Astrocyte (in vitro differentiated cells and primary cell): ENCODE measurements around the gene MRPS6. TPM values are rescaled to one million over a fixed set of nuclear protein-coding genes. Genes with fewer than 3 reads are reported as not detected.

Experiments used
- DNase-seq: peaks from one replicate; pipeline ENCODE4 v3.0.0-alpha.2; 2010; ENCODE audit warnings: low read depth
- FAIRE-seq: peaks from 2 replicates; lab custom pipeline; 2011; peaks lifted over from hg19 to GRCh38; lab: Jason Lieb, UNC
- H2AFZ ChIP-seq: 2 replicates; pipeline ENCODE4 v1.6.0; 2012; ENCODE audit warnings: low read depth, low read length, inconsistent platforms
- H3K27ac ChIP-seq: 2 replicates; pipeline ENCODE4 v1.5.1; 2011; ENCODE audit warnings: low read depth, low read length, inconsistent platforms
- H3K27me3 ChIP-seq: 2 replicates; pipeline ENCODE4 v1.6.0; 2011; ENCODE audit warnings: low read length, inconsistent platforms; ENCODE audit not compliant: insufficient read depth
- H3K36me3 ChIP-seq: 2 replicates; pipeline ENCODE4 v1.5.1; 2011; ENCODE audit warnings: low read length, inconsistent platforms; ENCODE audit not compliant: insufficient read depth
- H3K4me1 ChIP-seq: 2 replicates; pipeline ENCODE4 v1.5.1; 2011; ENCODE audit warnings: low read length, inconsistent platforms; ENCODE audit not compliant: insufficient read depth
- H3K4me2 ChIP-seq: 2 replicates; pipeline ENCODE4 v1.6.0; 2012; ENCODE audit warnings: low read length, inconsistent platforms
- H3K4me3 ChIP-seq: 2 replicates; pipeline ENCODE4 v1.5.1; 2011; ENCODE audit warnings: low read depth, mild to moderate bottlenecking, low read length, inconsistent platforms; ENCODE audit not compliant: insufficient read depth
- H3K79me2 ChIP-seq: 2 replicates; pipeline ENCODE4 v1.6.0; 2012; ENCODE audit warnings: mild to moderate bottlenecking, low read length, inconsistent platforms; ENCODE audit not compliant: insufficient read depth
- H3K9ac ChIP-seq: 2 replicates; pipeline ENCODE4 v1.6.0; 2012; ENCODE audit warnings: mild to moderate bottlenecking, low read length, inconsistent platforms
- H3K9me3 ChIP-seq: 2 replicates; pipeline ENCODE4 v1.5.1; 2012; ENCODE audit warnings: low read depth, mild to moderate bottlenecking, low read length, inconsistent platforms; ENCODE audit not compliant: insufficient read depth
- H4K20me1 ChIP-seq: 2 replicates; pipeline ENCODE4 v1.6.0; 2012; ENCODE audit warnings: low read length, inconsistent platforms; ENCODE audit not compliant: insufficient read depth
- H3K27ac Mint-ChIP-seq: one replicate; pipeline ENCODE4 v1.8.0; 2021; ENCODE audit warnings: mild to moderate bottlenecking, mixed read lengths; ENCODE audit not compliant: unreplicated experiment
- H3K27me3 Mint-ChIP-seq: one replicate; pipeline ENCODE4 v1.8.0; 2021; ENCODE audit warnings: low read depth, mixed read lengths; ENCODE audit not compliant: unreplicated experiment
- H3K36me3 Mint-ChIP-seq: one replicate; pipeline ENCODE4 v1.8.0; 2021; ENCODE audit warnings: low read depth, mixed read lengths; ENCODE audit not compliant: unreplicated experiment
- H3K4me1 Mint-ChIP-seq: one replicate; pipeline ENCODE4 v1.8.0; 2021; ENCODE audit warnings: low read depth, mixed read lengths; ENCODE audit not compliant: unreplicated experiment
- H3K4me3 Mint-ChIP-seq: one replicate; pipeline ENCODE4 v1.8.0; 2021; ENCODE audit warnings: mild to moderate bottlenecking, moderate library complexity, mixed read lengths; ENCODE audit not compliant: unreplicated experiment
- H3K9me3 Mint-ChIP-seq: one replicate; pipeline ENCODE4 v1.8.0; 2021; ENCODE audit warnings: mild to moderate bottlenecking, mixed read lengths; ENCODE audit not compliant: unreplicated experiment
- CTCF ChIP-seq: IDR thresholded peaks from 2 replicates; pipeline ENCODE4 v1.5.1; 2011; ENCODE audit warnings: low read depth, mild to moderate bottlenecking, inconsistent platforms, low read length, moderate library complexity; ENCODE audit not compliant: insufficient read depth
- EZH2 ChIP-seq: IDR thresholded peaks from 2 replicates; pipeline ENCODE4 v1.6.1; 2012; ENCODE audit warnings: mild to moderate bottlenecking, low read length, inconsistent platforms; ENCODE audit not compliant: insufficient read depth
- total RNA-seq: library from RNA; stranded (reverse); gene quantifications from 2 replicates; pipeline ENCODE4 v1.2.1, GENCODE V29; 2021

MRPS6 gene
- total RNA-seq, 1 donor from 2014 or later, result 67.5 TPM

GRCh38 chr21:34148419-34148804 is 75.0 kb downstream of the MRPS6 start:
- Histone ChIP-seq H3K27ac (no peak overlapping the region), H3K9me3 (peaks cover 3% of the 10 kb centered on the region), H3K36me3 (no peaks in the 10 kb centered on the region), H2AFZ (no peak overlapping the region), H3K4me1 (peaks cover 17% of the 10 kb centered on the region), H4K20me1 (peaks cover 15% of the 10 kb centered on the region), H3K4me3 (no peak overlapping the region), H3K4me2 (peak overlapping the region; percentile 53), H3K9ac (no peak overlapping the region), H3K79me2 (no peaks in the 10 kb centered on the region), H3K27me3 (no peaks in the 10 kb centered on the region)
- peaks cover 18% of the 10 kb centered on the region for H3K4me1 Mint-ChIP-seq
- H3K27me3 Mint-ChIP-seq, result no peaks in the 10 kb centered on the region
- DNase-seq (no peak), FAIRE-seq (no peak)
- no peak overlapping the region for H3K4me3 Mint-ChIP-seq
- peaks cover 42% of the 10 kb centered on the region for H3K36me3 Mint-ChIP-seq
- no peak overlapping the region for H3K27ac Mint-ChIP-seq
- H3K9me3 Mint-ChIP-seq, result peaks cover 10% of the 10 kb centered on the region
- TF ChIP-seq EZH2 (no peak), CTCF (no peak)

DNA sequence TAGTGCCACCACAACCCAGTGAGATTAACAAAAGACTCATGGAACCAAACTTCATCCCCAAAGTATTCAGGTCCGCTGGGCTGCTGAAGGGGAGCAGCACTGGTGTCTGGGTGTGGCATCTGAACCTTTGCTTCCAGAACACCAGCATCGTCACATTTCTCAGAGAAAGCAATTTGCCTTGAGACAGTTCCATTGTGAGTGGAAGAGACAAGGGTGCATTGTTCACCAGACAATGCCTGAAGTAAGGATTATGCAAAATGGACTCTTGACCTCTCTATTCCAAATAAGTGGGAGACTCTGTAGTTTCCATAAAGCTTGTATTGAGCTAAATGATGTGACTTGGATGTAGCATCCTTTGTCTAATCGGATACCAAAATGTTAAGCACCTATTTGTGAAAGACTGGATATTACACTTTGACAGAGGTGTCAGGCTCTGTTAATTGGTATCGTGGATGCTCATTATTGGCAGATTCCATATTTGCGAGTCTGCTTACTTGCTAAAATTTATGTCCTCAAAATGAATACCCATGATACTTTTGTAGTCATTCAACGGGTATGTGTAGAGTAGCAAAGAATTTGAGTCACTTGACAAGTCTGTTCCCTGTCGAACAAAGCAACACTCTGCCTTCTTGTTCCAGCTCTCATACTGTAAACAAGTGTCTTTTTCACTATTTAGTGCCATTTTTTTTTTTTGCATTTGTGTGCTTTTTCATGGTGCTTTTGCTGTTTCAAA is 75.6 kb downstream of the MRPS6 start:
- Mint-ChIP-seq H3K27ac (no peak overlapping the region), H3K27me3 (no peaks in the 10 kb centered on the region), H3K4me1 (peaks cover 18% of the 10 kb centered on the region), H3K4me3 (no peak overlapping the region), H3K9me3 (peaks cover 10% of the 10 kb centered on the region), H3K36me3 (peaks cover 40% of the 10 kb centered on the region)
- TF ChIP-seq CTCF (no peak), EZH2 (no peak)
- H3K4me3 ChIP-seq, result no peak overlapping the region
- H3K27ac ChIP-seq, result no peak overlapping the region
- peaks cover 15% of the 10 kb centered on the region for H4K20me1 ChIP-seq
- H3K79me2 ChIP-seq, result no peaks in the 10 kb centered on the region
- no peak overlapping the region for H3K9ac ChIP-seq
- peak overlapping the region; percentile 53 for H3K4me2 ChIP-seq
- H2AFZ ChIP-seq, result no peak overlapping the region
- no peaks in the 10 kb centered on the region for H3K36me3 ChIP-seq
- FAIRE-seq (no peak), DNase-seq (no peak)
- peaks cover 17% of the 10 kb centered on the region for H3K4me1 ChIP-seq
- H3K27me3 ChIP-seq, result no peaks in the 10 kb centered on the region
- peaks cover 3% of the 10 kb centered on the region for H3K9me3 ChIP-seq

DNA sequence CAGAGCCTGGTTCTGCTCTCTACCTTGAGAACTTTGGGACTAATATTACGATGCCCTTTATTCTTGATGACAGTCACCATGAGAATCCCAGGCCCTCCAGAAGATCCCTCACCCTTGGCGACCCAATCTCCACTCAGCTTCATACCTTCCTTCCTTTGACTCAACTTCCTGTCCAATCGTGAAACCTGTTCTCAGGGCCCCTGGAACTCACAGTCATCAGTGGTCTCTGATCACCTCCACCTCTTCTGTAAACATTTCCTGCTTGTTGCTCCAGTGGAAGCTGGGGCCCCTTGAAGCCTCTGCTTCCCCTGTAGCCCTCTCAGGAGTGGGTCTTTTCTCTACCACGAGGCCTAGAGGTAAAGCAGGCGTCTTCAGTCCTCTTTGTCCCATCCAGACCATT is 79.1 kb downstream of the MRPS6 start:
- no peak overlapping the region for H3K4me2 ChIP-seq
- no peaks in the 10 kb centered on the region for H3K79me2 ChIP-seq
- no peaks in the 10 kb centered on the region for H3K27me3 ChIP-seq
- no peak overlapping the region for H3K9ac ChIP-seq
- FAIRE-seq (no peak), DNase-seq (no peak)
- Mint-ChIP-seq H3K4me1 (peaks cover 20% of the 10 kb centered on the region), H3K9me3 (peaks cover 2% of the 10 kb centered on the region), H3K27me3 (no peaks in the 10 kb centered on the region), H3K27ac (no peak overlapping the region), H3K4me3 (no peak overlapping the region), H3K36me3 (peaks cover 20% of the 10 kb centered on the region)
- H3K4me1 ChIP-seq, result peaks cover 15% of the 10 kb centered on the region
- TF ChIP-seq CTCF, result no peak
- no peak for TF ChIP-seq EZH2
- peaks cover 3% of the 10 kb centered on the region for H3K9me3 ChIP-seq
- no peaks in the 10 kb centered on the region for H3K36me3 ChIP-seq
- H3K27ac ChIP-seq, result no peak overlapping the region
- no peak overlapping the region for H2AFZ ChIP-seq
- H3K4me3 ChIP-seq, result no peak overlapping the region
- peaks cover 12% of the 10 kb centered on the region for H4K20me1 ChIP-seq
